GM19395 (cell line): ENCODE data around the gene ASH1L.
"Not testable (repeated sequence)": the region's sequence is repeated elsewhere in the genome, so short reads cannot be mapped to it uniquely, and the experiment has no call there.

Experiments used
- ATAC-seq: cut with Tn5 transposase; IDR thresholded peaks from one replicate; pipeline ENCODE4 v1.9.1; 2021; ENCODE audit warnings: mild to moderate bottlenecking, moderate library complexity; ENCODE audit not compliant: unreplicated experiment

The ASH1L gene

DNA sequence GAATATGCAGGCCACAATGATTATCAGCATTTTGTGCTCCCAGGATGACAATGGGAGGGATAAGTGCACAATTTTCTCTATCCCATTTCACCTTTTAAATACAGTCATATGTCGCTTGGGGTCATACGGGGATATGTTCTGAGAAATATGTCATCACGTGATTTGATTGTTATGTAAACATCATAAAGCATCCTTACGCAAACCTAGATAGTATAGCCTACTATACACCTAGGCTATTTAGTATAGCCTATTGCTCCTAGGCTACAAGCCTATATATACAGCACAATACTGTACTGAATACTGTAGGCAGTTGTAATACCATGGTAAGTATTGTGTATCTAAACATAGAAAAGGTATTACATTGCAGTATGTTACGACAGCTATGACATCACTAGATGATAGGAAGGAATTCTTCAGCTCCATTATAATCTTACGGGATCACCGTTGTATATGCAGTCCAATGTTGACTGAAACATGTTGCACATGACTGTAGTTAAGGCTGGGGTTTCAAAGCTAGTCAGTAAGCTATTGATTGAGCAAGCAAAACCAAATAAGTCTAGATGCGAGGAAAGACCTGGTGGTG is 223.0 kb downstream of the ASH1L start:
- no peak for ATAC-seq

- ATAC-seq = no peak
These were observed 227.6 kb downstream of the ASH1L start for GRCh38 chr1:155334962-155335361.

- ATAC-seq = no peak
These were observed 232.5 kb downstream of the ASH1L start for GRCh38 chr1:155329980-155330598.

- ATAC-seq = not testable (repeated sequence)
These were observed 233.7 kb downstream of the ASH1L start for GRCh38 chr1:155328856-155329255.

DNA sequence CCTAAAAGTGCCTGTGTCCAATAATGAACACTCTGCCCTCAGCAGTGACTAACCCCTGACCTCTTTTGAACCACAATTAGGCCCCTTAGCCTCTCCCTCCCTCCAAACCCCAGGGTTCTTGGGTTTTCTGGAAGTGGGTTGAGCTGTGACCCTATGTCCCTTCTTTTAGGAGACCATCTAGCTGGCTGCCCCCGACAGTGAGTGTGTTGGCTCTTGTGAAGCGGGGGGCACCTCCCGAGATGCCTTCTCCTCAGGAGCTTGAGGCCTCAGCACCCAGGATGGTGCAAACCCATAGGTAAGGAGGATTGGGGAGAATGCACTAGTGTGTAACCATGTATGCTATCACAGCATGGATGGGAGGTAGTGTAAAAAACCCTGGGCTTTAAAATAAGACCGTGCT is 234.6 kb downstream of the ASH1L start:
- ATAC-seq = no peak

DNA sequence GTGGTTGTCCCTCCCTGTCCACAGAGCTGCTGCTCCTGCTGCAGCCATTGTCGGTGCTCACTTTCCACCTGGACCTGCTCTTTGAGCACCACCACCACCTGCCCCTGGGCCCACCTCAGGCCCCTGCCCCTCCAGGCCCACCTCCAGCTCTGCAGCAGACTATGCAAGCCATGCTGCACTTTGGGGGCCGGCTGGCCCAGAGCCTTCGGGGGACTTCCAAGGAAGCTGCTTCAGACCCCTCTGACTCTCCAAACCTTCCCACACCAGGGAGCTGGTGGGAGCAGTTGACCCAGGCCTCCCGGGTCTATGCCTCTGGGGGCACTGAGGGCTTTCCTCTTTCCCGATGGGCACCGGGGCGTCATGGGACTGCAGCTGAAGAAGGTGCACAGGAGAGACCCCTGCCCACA is 236.0 kb downstream of the ASH1L start:
- ATAC-seq = no peak

DNA sequence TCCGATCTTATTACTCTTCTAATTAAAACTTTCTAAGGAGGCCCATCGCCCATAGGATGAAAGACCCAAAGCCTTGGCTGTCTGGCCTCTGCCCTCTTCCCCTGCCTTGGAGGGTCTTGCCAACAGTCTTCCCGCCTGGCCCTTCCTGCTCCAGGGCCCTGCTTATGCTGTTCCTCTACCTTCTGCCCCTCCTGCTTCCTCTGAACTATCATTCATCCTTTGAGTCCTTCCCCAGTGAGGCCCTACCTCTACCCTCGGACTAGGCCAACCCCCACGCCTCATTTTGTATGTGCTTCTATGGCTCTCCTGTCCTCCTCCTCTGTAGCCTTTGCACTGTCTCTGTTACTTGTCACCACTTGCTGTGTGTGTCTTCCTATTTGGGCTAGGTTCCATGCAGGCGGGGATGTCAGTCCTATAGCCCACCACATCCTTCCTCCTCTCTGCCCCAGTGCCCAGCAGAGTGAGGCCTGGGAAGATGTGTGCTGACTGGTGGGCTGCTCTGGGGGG is 236.5 kb downstream of the ASH1L start:
- ATAC-seq = no peak

- no peak for ATAC-seq
These were observed 237.1 kb downstream of the ASH1L start for GRCh38 chr1:155325603-155325893.

- no peak for ATAC-seq
These were observed 237.6 kb downstream of the ASH1L start for GRCh38 chr1:155324717-155325602.

- peak; percentile 58 for ATAC-seq
These were observed 238.4 kb downstream of the ASH1L start for GRCh38 chr1:155324037-155324716.

GRCh38 chr1:155323729-155324036 is 238.9 kb downstream of the ASH1L start:
- peak; percentile 54 for ATAC-seq

DNA sequence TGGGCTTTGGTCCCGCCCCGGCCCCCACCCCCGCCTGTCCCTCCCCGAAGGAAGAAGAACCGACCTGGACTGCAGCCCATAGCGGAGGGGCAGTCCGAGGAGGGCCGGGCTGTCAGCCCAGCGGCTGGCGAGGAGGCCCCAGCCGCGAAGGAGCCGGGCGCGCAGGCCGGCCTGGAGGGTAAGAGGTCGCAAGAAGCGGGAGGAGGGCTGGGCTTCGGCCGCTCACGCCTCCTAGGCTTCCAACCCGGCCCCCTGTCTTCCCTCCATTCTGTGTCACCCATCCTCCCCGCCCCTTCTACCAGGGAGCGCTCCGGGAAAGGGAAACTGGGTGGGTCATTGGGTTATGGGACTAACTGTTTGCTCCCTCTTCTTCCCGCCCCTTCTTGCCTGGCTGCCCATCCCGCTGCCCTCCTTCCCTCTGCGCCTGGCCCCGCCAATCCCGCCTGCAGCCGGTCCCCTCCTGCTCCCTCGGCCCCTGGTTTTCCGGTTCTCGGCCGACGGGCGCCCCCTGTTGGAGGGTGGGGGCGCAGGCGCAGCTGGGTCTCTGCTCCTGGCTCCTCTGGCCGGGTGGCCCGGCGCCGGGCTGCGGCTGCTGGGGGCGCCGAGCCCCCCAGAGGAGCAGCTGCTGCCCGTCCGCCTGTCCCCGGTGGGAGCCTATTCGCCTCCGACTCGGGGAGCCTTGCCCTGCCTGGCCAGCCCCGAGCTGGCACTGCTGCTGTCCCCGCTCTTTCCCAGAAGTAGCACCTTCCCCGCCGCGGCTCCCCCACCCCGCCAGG is 239.5 kb downstream of the ASH1L start:
- peak; percentile 50 for ATAC-seq

DNA sequence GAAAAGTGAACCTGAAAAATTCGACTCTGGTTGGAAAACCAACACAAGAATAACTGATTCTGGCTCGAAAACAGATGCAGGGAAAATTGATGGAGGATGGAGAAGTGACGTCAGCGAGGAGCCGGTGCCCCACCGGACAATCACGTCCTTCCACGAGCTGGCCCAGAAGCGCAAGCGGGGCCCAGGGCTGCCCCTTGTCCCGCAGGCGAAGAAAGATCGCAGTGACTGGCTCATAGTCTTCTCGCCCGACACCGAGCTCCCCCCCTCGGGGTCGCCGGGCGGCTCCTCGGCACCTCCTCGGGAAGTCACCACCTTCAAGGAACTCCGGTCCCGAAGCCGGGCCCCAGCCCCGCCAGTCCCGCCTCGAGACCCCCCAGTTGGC is 240.0 kb downstream of the ASH1L start:
- ATAC-seq = no peak

- ATAC-seq = no peak
These were observed 240.7 kb downstream of the ASH1L start for GRCh38 chr1:155321639-155322503.

- no peak for ATAC-seq
These were observed 241.7 kb downstream of the ASH1L start, which contains the start of gene RUSC1 for GRCh38 chr1:155320661-155321617. Gene RUSC1 (plus strand): TSS chr1:155320894. CDS start chr1:155321774, 880 bp downstream.

- ATAC-seq = no peak
These were observed 242.4 kb downstream of the ASH1L start for GRCh38 chr1:155320252-155320651.

DNA sequence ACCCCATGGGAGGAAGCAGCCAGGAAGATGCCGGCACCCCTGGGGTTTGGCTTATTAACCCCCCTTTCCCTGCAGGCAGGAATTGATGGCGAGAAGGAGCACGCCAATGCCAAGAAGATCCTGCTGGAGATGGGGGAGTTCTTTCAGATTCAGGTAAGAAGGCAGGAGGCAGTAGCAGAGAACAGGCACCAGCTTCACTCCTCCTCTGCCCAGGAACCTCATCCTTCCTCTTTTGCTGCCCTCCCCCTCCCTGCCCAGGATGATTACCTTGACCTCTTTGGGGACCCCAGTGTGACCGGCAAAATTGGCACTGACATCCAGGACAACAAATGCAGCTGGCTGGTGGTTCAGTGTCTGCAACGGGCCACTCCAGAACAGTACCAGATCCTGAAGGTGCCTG is 243.1 kb downstream of the ASH1L start:
- ATAC-seq = no peak

GRCh38 chr1:155318082-155318481 is 244.5 kb downstream of the ASH1L start:
- ATAC-seq = no peak

GRCh38 chr1:155316922-155317321 is 245.7 kb downstream of the ASH1L start:
- no peak for ATAC-seq
